ENCODE data around the gene SMC4. TPM values are rescaled to one million over a fixed set of nuclear protein-coding genes. Genes with fewer than 3 reads are reported as not detected.

The SMC4 gene
- total RNA-seq, 3 donors from 2014 or later: 36.3 to 54.1 (median 36.8) TPM

DNA sequence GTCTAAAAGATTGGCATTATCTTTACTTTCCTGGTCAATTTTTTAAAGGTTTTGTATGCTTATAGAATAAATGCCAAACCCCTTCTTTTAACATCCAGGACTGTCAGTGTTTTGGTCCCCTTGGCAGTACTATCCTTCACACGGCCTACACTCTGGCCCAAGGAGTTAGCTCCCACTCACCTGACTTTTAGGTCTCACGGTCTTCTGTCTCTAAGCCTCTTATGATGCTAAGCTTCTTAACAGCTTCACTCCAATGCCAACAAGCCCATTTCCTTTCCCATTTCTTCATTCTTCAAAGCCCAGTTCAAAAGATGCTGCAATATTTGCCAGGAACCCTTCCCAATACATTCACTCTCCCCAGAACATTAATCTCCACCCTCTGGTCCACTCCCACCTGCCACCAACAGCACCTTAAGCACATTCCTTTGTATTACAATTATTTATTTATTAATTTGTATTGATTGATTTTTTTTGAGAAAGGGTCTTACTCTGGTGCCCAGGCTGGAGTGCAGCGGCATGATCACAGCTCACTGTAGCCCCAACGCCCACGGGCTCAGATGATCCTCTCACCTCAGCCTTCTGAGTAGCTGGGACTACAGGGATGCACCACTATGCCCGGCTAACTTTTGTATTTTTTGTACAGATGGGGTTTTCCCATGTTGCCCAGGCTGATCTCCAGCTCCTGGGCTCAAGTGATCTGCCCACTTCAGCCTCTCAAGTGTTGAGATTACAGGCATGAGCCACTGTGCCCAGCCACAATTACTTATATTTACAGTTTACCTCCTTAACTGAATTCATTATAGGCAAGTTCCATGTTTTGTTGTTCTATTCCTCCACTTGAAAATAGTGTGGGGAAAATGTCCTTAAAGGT, 28.2 kb upstream of the SMC4 start:
- Histone ChIP-seq H3K9me3 (no peaks in the 10 kb centered on the region), H3K4me3 (no peak overlapping the region), H3K36me3 (ENCODE audit: low read depth) (no peaks in the 10 kb centered on the region), H3K4me1 (ENCODE audit: low read depth) (no peaks in the 10 kb centered on the region)
- TF ChIP-seq, protein P1, sequence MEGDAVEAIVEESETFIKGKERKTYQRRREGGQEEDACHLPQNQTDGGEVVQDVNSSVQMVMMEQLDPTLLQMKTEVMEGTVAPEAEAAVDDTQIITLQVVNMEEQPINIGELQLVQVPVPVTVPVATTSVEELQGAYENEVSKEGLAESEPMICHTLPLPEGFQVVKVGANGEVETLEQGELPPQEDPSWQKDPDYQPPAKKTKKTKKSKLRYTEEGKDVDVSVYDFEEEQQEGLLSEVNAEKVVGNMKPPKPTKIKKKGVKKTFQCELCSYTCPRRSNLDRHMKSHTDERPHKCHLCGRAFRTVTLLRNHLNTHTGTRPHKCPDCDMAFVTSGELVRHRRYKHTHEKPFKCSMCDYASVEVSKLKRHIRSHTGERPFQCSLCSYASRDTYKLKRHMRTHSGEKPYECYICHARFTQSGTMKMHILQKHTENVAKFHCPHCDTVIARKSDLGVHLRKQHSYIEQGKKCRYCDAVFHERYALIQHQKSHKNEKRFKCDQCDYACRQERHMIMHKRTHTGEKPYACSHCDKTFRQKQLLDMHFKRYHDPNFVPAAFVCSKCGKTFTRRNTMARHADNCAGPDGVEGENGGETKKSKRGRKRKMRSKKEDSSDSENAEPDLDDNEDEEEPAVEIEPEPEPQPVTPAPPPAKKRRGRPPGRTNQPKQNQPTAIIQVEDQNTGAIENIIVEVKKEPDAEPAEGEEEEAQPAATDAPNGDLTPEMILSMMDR (IDR thresholded peaks at IDR 0.05): no peak
- DNase-seq: no peak
- ATAC-seq: no peak
- intact Hi-C loops (cut with DNase I, micrococcal nuclease): no loop called here

DNA sequence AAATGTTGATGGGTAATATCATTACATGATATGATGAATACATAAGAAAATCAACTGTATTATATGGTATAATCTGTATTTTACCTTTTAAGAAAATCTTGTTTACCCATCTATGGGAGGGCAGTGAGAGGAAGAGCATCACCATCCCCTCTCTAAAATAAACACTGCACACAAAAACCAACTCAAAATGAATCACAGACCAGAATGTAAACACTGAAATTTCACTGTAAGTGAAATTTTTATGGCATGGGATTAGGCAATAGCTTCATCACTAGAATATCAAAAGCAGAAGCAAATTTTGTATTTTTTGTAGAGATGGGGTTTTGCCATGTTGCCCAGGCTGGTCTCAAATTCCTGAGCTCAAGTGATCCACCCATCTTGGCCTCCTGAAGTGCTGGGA, 26.7 kb upstream of the SMC4 start:
- Histone ChIP-seq H3K4me3 (no peak overlapping the region), H3K9me3 (no peaks in the 10 kb centered on the region), H3K36me3 (ENCODE audit: low read depth) (no peaks in the 10 kb centered on the region), H3K4me1 (ENCODE audit: low read depth) (no peaks in the 10 kb centered on the region)
- DNase-seq (no peak), ATAC-seq (no peak)
- TF ChIP-seq, protein P1 (IDR thresholded peaks at IDR 0.05): no peak
- intact Hi-C loops (cut with DNase I, micrococcal nuclease): no loop called here

DNA sequence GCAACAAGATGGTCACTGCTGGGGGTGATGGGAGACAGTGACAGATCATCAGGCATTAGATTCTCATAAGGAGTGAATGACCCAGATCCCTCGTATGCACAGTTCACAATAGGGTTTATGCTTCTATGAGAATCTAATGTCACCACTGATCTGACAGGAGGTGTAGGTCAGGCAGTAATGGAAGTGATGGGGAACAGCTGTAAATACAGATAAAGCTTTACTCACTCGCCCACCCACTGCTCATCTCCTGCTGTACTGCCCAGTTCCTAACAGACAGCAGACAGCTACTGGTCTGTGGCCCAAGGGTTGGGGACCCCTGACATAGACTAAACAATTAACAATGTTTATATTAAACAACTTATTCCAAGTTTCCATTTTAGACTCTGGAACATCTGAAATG, 25.8 kb upstream of the SMC4 start:
- no peaks in the 10 kb centered on the region for H3K9me3 ChIP-seq
- no peak for ATAC-seq
- H3K4me3 ChIP-seq: no peak overlapping the region
- TF ChIP-seq, protein P1 (IDR thresholded peaks at IDR 0.05): no peak
- H3K36me3 ChIP-seq (ENCODE audit: low read depth): no peaks in the 10 kb centered on the region
- no peak for DNase-seq
- intact Hi-C loops (cut with DNase I, micrococcal nuclease): no loop called here
- no peaks in the 10 kb centered on the region for H3K4me1 ChIP-seq (ENCODE audit: low read depth)

DNA sequence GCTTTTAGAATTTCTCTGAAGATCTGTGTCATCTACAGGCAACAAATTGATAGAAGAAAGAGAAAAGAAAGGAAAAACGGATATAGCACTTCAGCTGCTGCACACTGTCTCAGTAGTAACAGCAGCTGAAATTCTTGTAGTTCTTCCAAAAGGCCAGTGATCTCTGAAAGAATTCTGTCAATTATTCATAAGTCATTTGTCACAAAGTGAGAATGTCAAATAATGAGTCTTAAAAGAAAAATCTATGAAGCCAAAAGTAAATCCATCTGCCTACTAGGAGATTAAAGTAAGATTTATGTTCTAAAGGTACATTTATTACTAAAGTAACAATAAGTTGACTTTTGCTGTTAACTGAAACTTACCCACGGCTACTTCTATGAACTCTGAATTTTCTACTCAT, 25.0 kb upstream of the SMC4 start:
- Histone ChIP-seq H3K36me3 (ENCODE audit: low read depth) (no peaks in the 10 kb centered on the region), H3K4me3 (no peak overlapping the region), H3K9me3 (no peaks in the 10 kb centered on the region), H3K4me1 (ENCODE audit: low read depth) (no peaks in the 10 kb centered on the region)
- intact Hi-C loops (cut with DNase I, micrococcal nuclease): no loop called here
- TF ChIP-seq, protein P1 (IDR thresholded peaks at IDR 0.05): no peak
- no peak for ATAC-seq
- no peak for DNase-seq

DNA sequence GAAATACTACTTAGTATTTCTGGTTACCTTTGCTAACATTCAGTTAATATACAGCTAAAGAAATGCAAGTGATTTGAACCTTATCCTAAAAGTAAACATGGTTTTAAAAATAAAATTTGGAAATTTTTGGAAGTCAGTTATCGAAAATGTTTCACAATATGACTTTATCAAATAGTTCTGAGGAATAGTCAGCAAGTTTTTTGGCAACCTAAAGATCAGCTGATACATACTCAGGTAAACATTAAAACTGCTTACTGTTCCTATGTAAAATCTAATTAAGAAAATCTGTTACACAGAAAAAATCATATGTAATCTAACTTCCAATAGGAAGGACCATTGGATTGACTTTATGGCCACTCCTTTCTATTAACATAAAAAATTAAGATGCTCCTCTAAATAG, 24.5 kb upstream of the SMC4 start:
- H3K9me3 ChIP-seq: no peaks in the 10 kb centered on the region
- H3K4me3 ChIP-seq: no peak overlapping the region
- H3K36me3 ChIP-seq (ENCODE audit: low read depth): no peaks in the 10 kb centered on the region
- H3K4me1 ChIP-seq (ENCODE audit: low read depth): no peaks in the 10 kb centered on the region
- TF ChIP-seq, protein P1 (IDR thresholded peaks at IDR 0.05): no peak
- intact Hi-C loops (cut with DNase I, micrococcal nuclease): no loop called here
- no peak for DNase-seq
- ATAC-seq: no peak
